ENCODE data around the gene CNOT9.

Gene CNOT9

DNA sequence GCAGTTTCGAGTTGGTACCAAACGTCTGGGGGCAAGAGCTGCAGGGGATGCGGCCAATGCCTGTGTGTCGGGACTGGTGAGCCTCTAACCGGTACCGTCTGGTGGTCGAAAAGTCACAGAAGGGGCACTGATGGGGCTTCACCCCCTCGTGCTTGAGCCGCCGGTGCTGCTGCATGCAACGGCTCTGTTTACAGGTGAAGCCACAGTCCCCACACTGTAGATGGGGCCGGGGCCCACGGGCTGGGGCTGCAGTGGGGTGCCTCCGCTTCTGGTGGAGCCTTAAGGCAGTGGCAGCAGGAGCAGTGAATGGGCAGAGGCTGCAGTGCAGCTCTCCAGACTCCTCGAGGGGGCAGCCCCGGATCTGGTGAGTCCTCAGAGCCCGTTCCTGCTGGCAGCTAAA lies 74.1 kb downstream of the CNOT9 start:
- in situ Hi-C loops (cut with HindIII; ENCODE audit: low sequenced_read_pairs) = no loop called here

GRCh38 chr2:218643751-218644310 lies 75.2 kb downstream of the CNOT9 start:
- in situ Hi-C loops (cut with HindIII; ENCODE audit: low sequenced_read_pairs) = no loop called here

GRCh38 chr2:218644721-218645120 lies 76.1 kb downstream of the CNOT9 start:
- in situ Hi-C loops (cut with HindIII; ENCODE audit: low sequenced_read_pairs) = no loop called here

DNA sequence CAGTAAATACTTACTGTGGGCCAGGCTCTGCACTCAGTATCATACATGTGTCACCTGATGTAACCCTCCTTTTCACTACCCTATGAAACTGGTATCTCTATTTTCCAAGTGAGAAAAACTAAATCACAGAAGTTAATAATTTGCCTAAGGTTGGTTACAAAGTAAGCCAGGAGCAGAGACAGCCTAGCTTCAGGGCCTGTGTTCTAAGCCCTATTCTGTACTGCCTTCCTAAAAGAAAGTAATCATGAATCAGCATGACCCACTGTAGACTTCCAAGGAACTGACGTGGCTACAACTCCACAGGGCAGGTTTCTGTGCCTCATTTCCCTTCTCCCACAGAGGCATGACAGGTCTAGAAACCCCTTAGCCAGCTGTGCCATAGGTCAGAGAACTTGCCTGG lies 76.5 kb downstream of the CNOT9 start:
- in situ Hi-C loops (cut with HindIII; ENCODE audit: low sequenced_read_pairs) = no loop called here
